HG02852 (cell line): Measurements from ENCODE around the gene TUBB2B.
"Not testable (repeated sequence)": the region's sequence is repeated elsewhere in the genome, so short reads cannot be mapped to it uniquely, and the experiment has no call there.

Source experiments
- ATAC-seq: cut with Tn5 transposase; IDR thresholded peaks from one replicate; pipeline ENCODE4 v1.9.1; 2021; ENCODE audit warnings: mild to moderate bottlenecking, moderate library complexity; ENCODE audit not compliant: unreplicated experiment

TUBB2B gene

GRCh38 chr6:3212261-3212660 is 15.2 kb downstream of the TUBB2B start:
- no peak for ATAC-seq

- ATAC-seq, result no peak
Measured at GRCh38 chr6:3211681-3212080, 15.8 kb downstream of the TUBB2B start.

DNA sequence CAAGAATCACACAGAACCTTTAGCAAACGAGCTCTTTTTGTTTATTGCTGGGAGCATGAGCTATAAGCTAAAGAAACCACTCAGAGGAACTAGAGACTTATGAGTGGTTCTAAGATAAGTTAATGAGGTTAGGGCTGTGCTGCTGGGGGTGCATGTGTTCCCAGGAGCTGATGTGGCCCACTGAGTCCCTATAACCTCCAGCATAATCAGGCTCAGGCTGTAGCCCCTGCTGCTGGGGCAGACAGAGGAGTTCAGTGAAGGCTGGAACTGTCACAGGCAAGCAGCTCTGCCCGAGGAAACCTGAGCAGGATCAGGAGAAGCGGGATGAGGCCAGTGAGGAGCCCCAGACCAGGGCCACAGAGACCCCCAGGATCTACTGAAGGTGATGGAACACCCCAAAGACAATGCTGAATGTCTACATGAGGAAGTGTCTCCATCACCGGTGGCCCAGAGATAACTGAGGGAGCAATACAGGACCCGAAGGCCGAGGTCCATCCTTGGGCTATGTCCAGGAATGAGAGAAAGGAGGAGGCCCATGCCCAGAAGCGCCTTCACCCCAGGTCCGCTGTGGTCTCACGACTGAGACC is 17.3 kb downstream of the TUBB2B start:
- no peak for ATAC-seq

- ATAC-seq, result peak; percentile 68
Measured at GRCh38 chr6:3209114-3210023, 18.1 kb downstream of the TUBB2B start.

- ATAC-seq, result no peak
Measured at GRCh38 chr6:3208775-3209113, 18.7 kb downstream of the TUBB2B start.

DNA sequence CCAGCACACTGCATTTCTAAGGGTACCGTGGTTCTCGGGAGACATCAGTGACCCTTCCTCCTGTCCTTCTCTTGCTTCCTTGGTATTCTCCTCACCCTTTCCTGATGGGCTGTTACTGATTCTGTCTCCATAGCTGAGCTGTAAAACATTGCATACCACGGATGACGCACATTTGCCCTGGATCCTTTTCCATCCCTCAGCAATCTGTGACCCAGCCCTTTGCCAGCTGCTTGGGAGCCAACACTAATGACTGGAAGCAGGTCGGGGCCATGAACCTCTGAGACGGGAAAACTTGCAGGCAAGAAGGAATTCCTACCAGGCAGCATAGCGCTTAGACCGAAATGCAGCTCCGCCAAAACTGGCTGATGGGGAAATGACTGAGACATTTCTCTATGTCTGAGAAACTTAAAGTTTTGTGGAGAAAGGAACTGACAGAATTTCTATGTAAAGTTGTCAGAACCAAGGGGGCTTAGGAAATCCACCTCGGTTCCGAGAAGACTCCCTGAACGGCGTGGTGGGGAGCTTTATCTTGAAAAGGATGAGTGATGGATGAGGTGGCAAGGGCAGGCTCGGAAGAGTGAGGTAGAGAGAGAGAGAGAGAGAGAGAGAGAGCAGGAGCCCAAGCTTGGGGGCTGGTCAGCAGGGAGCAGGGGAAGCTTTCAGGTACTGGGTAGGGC is 19.2 kb downstream of the TUBB2B start:
- no peak for ATAC-seq

DNA sequence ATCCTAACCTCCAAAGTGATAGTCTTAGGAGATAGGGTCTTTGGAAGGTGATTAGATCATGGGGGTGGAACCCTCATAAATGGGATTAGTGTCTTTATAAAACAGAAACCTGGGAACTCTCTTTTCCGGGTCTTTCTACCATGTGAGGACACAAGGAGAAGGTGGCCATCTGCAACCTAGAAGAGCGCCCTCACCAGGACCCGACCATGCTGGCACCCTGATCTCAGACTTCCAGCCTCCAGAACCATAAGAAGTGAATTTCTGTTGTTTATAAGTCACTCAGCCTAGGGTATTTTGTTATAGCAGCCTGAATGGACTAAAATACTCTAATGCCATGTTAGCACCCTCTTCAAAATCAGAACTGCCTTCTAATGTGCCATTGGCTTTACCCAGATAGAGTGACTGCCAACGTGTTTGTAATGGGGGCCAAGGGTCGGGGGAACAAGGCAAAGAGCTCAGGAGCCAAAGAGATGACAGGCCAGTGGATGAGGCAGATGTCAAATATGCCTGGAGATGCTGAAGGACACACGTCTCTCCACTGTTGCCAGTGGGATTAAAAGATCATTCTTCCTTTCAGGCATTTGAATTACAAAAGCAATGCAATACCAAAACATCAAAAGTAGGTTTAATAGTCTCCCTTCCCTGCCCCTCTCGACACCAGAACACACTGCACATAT is 21.0 kb downstream of the TUBB2B start:
- ATAC-seq, result no peak

DNA sequence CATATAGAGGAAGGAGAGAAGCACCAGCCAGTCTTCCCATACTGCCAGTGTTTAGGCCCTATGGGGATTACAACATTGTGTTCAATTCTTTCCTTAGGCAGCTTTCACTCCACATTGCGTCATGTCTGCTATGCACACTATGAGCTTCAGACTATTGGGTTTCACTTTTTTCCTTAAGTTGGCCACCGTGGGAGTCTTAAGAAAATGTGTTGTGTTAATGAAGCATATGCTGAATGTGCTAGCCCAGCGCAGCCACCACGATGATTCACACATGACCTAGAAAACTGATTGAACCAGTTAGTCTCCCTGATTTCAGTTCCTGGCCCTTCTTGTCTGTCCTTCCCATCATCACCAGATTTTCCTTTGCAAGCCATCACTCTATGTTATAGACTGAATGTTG is 21.5 kb downstream of the TUBB2B start:
- ATAC-seq, result no peak

GRCh38 chr6:3204921-3205320 is 22.5 kb downstream of the TUBB2B start:
- ATAC-seq, result no peak

GRCh38 chr6:3202999-3203696 is 24.3 kb downstream of the TUBB2B start:
- no peak for ATAC-seq

DNA sequence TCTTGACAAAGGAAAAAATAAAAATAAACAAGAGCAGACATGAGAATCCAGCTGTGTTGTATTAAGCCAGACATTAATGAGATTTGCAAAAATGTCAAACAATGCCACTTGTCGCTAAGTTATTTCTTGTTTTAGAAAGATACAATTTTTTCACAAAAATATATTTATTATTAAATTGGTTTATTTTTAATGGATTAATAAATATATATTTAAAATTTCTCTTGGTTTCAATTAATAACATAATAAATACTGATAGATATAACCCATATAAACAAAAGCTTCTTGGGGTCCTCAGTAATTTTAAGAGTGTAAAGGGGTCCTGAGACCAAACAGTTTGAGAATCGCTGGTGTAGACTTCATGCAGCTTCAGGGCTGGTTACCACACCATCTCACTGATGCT is 26.1 kb downstream of the TUBB2B start:
- no peak for ATAC-seq

DNA sequence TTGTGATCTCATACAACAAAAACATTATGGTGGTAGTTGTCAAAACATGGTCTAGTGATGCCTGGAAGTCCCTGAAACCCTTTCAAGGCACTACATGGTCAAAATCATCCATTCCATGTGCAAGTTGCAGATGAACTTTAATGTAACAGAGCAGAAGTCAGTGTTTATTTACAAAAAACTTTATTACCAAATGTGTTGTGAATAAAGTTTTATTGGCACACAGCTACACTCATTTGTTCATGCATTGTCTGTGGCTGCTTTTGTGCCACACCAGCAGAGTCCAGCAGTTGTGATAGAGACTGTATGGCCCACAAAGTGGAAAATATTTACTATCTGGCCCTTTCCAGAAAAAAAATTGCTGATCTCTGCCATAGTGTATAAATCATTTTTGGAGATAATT is 26.8 kb downstream of the TUBB2B start:
- ATAC-seq, result no peak

DNA sequence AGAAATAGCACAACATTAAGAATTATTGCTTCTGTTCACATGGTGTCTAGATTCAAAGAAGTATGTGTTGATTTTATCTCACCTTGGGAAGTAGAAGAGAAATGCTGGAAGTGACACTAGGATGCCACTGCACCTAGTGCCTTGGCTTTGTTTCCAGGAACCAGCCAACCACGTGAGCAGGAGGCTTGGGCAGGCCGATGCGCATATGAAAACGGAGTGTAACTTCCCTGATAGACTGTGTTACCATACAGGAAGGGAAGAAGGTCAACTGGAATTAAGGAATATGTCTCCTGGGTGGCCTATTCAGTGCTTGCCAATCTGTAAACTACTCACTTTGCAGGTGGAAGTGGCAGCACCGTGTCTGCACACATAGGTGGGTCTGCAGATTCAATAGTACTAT is 28.1 kb downstream of the TUBB2B start:
- no peak for ATAC-seq

DNA sequence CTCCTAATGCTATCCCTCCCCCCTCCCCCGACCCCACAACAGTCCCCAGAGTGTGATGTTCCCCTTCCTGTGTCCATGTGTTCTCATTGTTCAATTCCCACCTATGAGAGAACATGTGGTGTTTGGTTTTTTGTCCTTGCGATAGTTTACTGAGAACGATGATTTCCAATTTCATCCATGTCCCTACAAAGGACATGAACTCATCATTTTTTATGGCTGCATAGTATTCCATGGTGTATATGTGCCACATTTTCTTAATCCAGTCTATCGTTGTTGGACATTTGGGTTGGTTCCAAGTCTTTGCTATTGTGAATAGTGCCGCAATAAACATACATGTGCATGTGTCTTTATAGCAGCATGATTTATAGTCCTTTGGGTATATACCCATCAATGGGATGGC is 29.7 kb downstream of the TUBB2B start:
- not testable (repeated sequence) for ATAC-seq

- no peak for ATAC-seq
Measured at GRCh38 chr6:3196770-3197169, 30.7 kb downstream of the TUBB2B start.

DNA sequence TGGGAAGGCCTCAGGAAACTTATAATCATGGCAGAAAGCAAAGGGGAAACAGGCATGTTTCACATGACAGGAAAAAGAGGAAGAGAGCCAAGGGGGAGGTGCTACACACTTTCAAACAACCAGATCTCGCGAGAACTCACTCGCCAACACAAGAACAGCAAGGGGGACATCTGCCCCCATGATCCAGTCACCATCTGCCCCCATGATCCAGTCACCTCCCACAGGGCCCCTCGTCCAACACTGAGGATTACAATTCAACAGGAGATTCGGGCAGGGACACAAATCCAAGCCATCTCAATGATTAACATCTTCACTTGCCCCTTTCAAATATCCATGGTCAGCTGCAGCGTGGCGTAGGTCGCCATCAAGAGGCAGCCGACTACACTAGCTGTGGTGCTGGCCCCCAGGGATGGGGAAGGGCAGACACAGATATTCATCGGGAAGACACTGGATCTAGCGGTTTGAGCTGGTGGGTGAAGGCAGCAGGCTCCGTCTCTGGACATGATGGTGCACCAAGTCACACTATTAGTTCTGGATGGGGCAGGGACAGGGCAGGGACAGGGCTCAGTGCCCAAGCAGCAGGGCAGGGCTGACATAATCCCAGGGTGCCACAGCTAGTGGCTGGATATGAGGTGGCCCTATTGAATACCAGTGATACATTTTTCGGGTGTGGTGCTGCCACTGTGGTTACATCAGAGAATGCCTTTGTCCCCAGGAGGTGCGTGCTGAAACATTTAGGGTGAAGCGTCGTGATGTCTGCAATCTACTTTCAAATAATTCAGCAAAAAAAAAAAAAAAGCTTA is 31.6 kb downstream of the TUBB2B start:
- no peak for ATAC-seq

DNA sequence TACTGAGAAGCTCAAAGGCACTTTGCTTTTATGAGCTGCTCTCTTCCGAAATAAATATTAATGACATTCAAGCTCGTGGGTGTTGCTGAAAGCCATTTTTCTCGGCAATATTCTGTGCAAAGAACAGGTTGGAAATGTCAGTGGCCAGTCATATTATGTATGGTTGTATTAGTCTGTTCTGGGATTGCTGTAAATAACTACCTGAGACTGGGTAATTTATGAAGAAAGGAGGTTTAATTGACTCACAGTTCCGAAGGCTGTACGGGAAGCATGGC is 32.1 kb downstream of the TUBB2B start:
- ATAC-seq, result no peak

DNA sequence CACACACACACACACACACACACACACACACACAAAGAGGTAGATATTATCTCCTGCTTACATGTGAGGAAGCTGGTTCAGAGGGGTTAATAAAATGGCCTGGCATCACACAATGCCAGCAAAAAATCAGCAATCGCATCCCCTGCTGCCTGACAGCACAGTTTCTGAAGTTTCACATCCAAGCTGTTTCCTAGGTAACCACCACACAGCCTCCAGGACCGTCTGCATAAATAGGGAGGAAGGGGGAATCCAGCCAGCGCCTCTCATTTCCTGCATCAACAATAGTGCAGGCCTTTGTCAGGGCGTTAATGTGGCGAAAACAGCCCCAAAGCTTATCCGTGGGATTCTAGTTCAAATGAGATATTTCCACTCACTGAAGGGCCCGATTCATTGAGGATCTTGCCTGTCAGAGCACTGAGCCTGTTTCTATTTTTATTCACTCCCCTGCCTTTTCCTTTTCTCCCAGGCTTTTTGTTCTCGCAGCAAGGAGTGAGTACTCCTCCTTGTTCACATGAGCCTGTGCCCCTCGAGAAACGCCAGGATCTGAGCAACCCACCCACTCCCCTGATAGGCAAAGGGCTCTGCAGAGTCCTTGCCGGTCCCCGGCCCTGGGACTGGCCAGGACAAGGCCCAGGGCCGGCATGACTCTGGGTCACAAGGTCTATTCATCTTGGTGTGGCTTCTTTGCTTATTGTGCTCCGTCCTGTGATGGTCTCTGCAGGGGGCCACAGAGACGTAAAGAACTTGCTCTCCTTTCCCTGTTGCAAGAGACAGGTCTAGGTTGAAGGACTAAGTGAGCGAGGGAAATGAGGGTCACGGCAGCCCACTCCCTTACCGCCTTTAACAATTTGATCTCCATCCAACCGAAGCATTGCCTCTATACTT is 32.7 kb downstream of the TUBB2B start:
- ATAC-seq, result no peak

DNA sequence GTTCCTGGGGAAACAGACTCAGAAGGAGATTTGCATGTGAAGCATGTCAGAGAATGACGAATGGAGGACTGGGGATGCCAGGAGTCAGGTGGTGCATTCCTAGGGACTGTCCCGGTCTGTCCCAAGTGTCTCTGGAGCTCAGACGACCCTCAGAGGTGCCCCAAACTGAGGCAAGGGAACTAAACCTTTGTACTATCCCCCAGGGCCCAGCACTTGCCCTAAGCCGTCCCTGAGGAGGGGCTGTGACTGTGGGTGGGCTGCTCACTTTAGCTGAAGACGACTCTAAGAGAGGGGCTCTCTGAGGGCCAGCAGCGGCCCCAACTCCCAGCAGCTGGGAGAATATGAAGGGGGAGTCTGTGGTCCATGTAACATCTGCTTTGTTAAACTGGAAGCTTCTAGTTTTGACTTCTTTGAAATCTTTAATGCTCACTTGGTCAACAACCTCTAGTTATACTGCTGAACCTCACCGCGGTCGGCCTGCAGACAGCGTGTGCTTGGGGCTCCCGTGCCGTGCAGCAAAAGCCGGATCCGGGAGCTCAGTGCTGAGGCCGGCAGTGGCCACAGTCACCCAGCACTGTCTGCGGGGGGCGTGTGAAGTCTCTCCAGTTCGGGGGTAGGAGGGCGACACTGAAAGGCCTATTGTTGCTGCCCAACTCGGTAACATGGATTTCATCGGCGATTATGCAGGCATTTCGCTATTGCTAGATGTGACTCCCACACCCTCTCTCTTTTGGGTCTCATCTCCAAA is 34.2 kb downstream of the TUBB2B start:
- ATAC-seq, result no peak
